Panc1 (cell line): ENCODE data around the gene PRXL2A.

Experiments
- CTCF ChIP-seq: fragments of 450-650 bp; IDR thresholded peaks from 2 replicates; pipeline ENCODE4 v1.5.1; 2017; ENCODE audit warnings: mild to moderate bottlenecking
- POLR2AphosphoS5 ChIP-seq: IDR thresholded peaks from 2 replicates; pipeline ENCODE4 v1.6.1; 2012; ENCODE audit warnings: mild to moderate bottlenecking, low read depth, low read length, moderate library complexity
- REST ChIP-seq, 2 experiments: IDR thresholded peaks; 2 replicates each; pipeline ENCODE4 v1.6.1; 2011 to 2012; ENCODE audit warnings: low read depth in 2 of 2, control low read depth in 1 of 2, low read length in 1 of 2, mild to moderate bottlenecking in 1 of 2, moderate library complexity in 1 of 2; ENCODE audit not compliant: insufficient read depth in 1 of 2

GRCh38 chr10:80411267-80411668 is 2.9 kb downstream of the PRXL2A start:
- no peak for TF ChIP-seq CTCF
- TF ChIP-seq POLR2AphosphoS5 = no peak
- TF ChIP-seq REST (IDR thresholded peaks at IDR 0.05; ENCODE audit: insufficient read depth in 1 of 2, low read depth in 2 of 2, low read length in 1 of 2) = no peak
